Suprapubic skin (tissue), 4 donors: ENCODE results near the gene TBX5.

ENCODE experiments used
- EP300 ChIP-seq: sonication (generic); formaldehyde crosslinking; IDR thresholded peaks from one replicate; pipeline ENCODE4 v1.6.1; 2017; ENCODE audit warnings: antibody characterized with exemption
- POLR2A ChIP-seq, 2 donors: fragments of 450-650 bp; IDR thresholded peaks; one replicate each; pipeline ENCODE4 v1.6.1; 2017; ENCODE audit warnings: antibody characterized with exemption in 2 of 2, mild to moderate bottlenecking in 2 of 2, moderate library complexity in 2 of 2
- POLR2AphosphoS5 ChIP-seq, 3 donors: sonication (generic); formaldehyde crosslinking; IDR thresholded peaks; one replicate each; pipeline ENCODE4 v1.6.1; 2017; ENCODE audit warnings: antibody characterized with exemption in 3 of 3
- TF ChIP-seq, protein P1 (sequence below), 2 donors: fragments of 200-600 bp in 1 of 2; fragments of 450-650 bp in 1 of 2; sonication (generic) in 1 of 2; IDR thresholded peaks; one replicate each; pipeline ENCODE4 v1.5.1; 2016 to 2019; ENCODE audit warnings: antibody characterized with exemption in 2 of 2, mild to moderate bottlenecking in 1 of 2, moderate library complexity in 1 of 2

DNA sequence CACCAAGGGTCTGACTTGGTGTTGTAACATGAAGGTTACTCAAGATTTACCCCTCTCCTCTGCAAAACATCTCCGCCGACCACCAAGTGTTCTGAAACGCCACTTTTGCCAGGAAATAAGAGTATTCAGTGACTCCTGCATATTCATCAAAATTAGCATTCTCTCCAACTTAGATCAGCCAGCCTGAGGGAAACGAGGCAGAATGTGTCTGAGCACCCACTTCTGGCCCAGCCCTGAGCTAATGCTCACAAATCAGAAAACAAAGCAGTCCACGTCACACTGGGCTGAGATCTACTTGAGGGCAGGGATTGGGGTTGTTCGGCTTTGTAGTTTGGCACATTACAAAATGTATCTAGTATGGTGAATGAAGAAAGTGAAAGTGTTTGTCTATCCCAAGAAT is 64.3 kb downstream of the TBX5 start:
- TF ChIP-seq, protein P1, sequence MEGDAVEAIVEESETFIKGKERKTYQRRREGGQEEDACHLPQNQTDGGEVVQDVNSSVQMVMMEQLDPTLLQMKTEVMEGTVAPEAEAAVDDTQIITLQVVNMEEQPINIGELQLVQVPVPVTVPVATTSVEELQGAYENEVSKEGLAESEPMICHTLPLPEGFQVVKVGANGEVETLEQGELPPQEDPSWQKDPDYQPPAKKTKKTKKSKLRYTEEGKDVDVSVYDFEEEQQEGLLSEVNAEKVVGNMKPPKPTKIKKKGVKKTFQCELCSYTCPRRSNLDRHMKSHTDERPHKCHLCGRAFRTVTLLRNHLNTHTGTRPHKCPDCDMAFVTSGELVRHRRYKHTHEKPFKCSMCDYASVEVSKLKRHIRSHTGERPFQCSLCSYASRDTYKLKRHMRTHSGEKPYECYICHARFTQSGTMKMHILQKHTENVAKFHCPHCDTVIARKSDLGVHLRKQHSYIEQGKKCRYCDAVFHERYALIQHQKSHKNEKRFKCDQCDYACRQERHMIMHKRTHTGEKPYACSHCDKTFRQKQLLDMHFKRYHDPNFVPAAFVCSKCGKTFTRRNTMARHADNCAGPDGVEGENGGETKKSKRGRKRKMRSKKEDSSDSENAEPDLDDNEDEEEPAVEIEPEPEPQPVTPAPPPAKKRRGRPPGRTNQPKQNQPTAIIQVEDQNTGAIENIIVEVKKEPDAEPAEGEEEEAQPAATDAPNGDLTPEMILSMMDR (IDR thresholded peaks at IDR 0.05), result no peak
- TF ChIP-seq POLR2A (IDR thresholded peaks at IDR 0.05) (no peak), EP300 (no peak), POLR2AphosphoS5 (IDR thresholded peaks at IDR 0.05) (no peak)
